H1 (cell line): ENCODE results near the gene SLC12A5. TPM values are rescaled to one million over a fixed set of nuclear protein-coding genes. Genes with fewer than 3 reads are reported as not detected.

Source experiments
- CTCF ChIA-PET: fragments of 300-600 bp; sonication (Branson Sonifier 250); formaldehyde crosslinking; loops from one replicate; lab custom pipeline; 2021; ENCODE audit not compliant: partially characterized antibody; lab: Charles Lee
- POLR2A ChIA-PET: fragments of 300-600 bp; sonication (Branson Sonifier 250); formaldehyde crosslinking; loops from one replicate; lab custom pipeline; 2021; ENCODE audit warnings: inconsistent platforms; ENCODE audit not compliant: partially characterized antibody; lab: Charles Lee
- DNase-seq, 2 experiments: peaks; one replicate each; pipeline versions ENCODE4 v3.0.0 to v3.0.0-alpha.2; 2010 to 2022; ENCODE audit warnings: low spot score in 2 of 2, low read depth in 1 of 2, mixed read lengths in 1 of 2
- FAIRE-seq: peaks from 2 replicates; lab custom pipeline; 2011; peaks lifted over from hg19 to GRCh38; lab: Jason Lieb, UNC
- H2AFZ ChIP-seq: 2 replicates; pipeline ENCODE4 v1.8.1; 2012; ENCODE audit warnings: low read length, inconsistent platforms
- H2AK5ac ChIP-seq: 2 replicates; pipeline ENCODE4 v1.6.1; 2013; ENCODE audit warnings: low read depth, low read length
- H2BK120ac ChIP-seq: replicated peaks from 2 replicates; pipeline ENCODE3; 2013; ENCODE audit warnings: low read depth, low read length, inconsistent platforms
- H2BK12ac ChIP-seq: 2 replicates; pipeline ENCODE4 v1.6.1; 2013; ENCODE audit warnings: low read depth, low read length
- H2BK15ac ChIP-seq: 2 replicates; pipeline ENCODE4 v1.6.1; 2013; ENCODE audit warnings: low read length
- H2BK20ac ChIP-seq: 2 replicates; pipeline ENCODE4 v1.6.1; 2013; ENCODE audit warnings: low read length
- H2BK5ac ChIP-seq: 2 replicates; pipeline ENCODE4 v1.6.1; 2013; ENCODE audit warnings: low read depth, low read length
- H3K14ac ChIP-seq: 2 replicates; pipeline ENCODE4 v1.6.1; 2013; ENCODE audit warnings: inconsistent platforms; ENCODE audit not compliant: insufficient read length
- H3K18ac ChIP-seq: 2 replicates; pipeline ENCODE4 v1.6.1; 2013; ENCODE audit warnings: low read length; ENCODE audit errors: extremely low read depth
- H3K23ac ChIP-seq: 2 replicates; pipeline ENCODE4 v1.6.1; 2013; ENCODE audit warnings: inconsistent platforms; ENCODE audit not compliant: insufficient read length
- H3K23me2 ChIP-seq: 2 replicates; pipeline ENCODE4 v1.6.1; 2013; ENCODE audit warnings: low read depth, low read length
- H3K27ac ChIP-seq: 2 replicates; pipeline ENCODE4 v1.6.1; 2011; ENCODE audit warnings: low read depth, low read length, inconsistent platforms
- H3K27me3 ChIP-seq, 4 experiments: replicated peaks in 1 of 4; 1 replicate in 1 of 4; 2 replicates in 3 of 4; pipeline versions ENCODE4 v1.6.1 to v1.8.1; 2011 to 2013; ENCODE audit warnings: low read length in 3 of 4, mild to moderate bottlenecking in 3 of 4, inconsistent platforms in 2 of 4, mixed read lengths in 2 of 4, moderate library complexity in 1 of 4; ENCODE audit not compliant: control insufficient read depth in 3 of 4, insufficient read depth in 3 of 4; ENCODE audit errors: extremely low read depth in 1 of 4
- H3K36me3 ChIP-seq, 4 experiments: 2 replicates each; pipeline versions ENCODE4 v1.6.1 to v1.8.1; 2011 to 2013; ENCODE audit warnings: mild to moderate bottlenecking in 4 of 4, low read length in 3 of 4, moderate library complexity in 2 of 4, control low read depth in 1 of 4, inconsistent platforms in 1 of 4; ENCODE audit not compliant: insufficient read depth in 4 of 4, control insufficient read depth in 2 of 4
- H3K4ac ChIP-seq: replicated peaks from 2 replicates; pipeline ENCODE3; 2013; ENCODE audit warnings: low read length, low read depth, mixed read lengths, inconsistent platforms; ENCODE audit not compliant: insufficient read length
- H3K4me1 ChIP-seq, 4 experiments: replicated peaks in 1 of 4; 1 replicate in 1 of 4; 2 replicates in 3 of 4; pipeline versions ENCODE4 v1.6.1 to v1.8.1; 2011 to 2013; ENCODE audit warnings: low read length in 3 of 4, inconsistent platforms in 2 of 4, mixed read lengths in 1 of 4; ENCODE audit not compliant: insufficient read depth in 4 of 4, control insufficient read depth in 3 of 4
- H3K4me2 ChIP-seq, 2 experiments: 2 replicates each; pipeline versions ENCODE4 v1.6.1 to v1.8.1; 2011 to 2013; ENCODE audit warnings: low read depth in 2 of 2, low read length in 2 of 2, control low read depth in 1 of 2, inconsistent platforms in 1 of 2, mild to moderate bottlenecking in 1 of 2; ENCODE audit not compliant: insufficient read depth in 1 of 2
- H3K4me3 ChIP-seq, 4 experiments: fragments of 200-600, 300-600 bp in 1 of 4; sonication (generic), shearing (Covaris generic), sonication (Bioruptor Twin) in 1 of 4; 2 replicates each; pipeline versions ENCODE4 v1.5.1 to v1.8.1; 2011 to 2016; ENCODE audit warnings: low read length in 4 of 4, low read depth in 3 of 4, control low read depth in 2 of 4, inconsistent platforms in 2 of 4, mild to moderate bottlenecking in 2 of 4, mixed read lengths in 1 of 4, moderate library complexity in 1 of 4; ENCODE audit not compliant: insufficient read depth in 2 of 4; ENCODE audit errors: extremely low read depth in 1 of 4
- H3K56ac ChIP-seq: replicated peaks from 2 replicates; pipeline ENCODE3; 2013; ENCODE audit warnings: low read depth, mild to moderate bottlenecking, mixed read lengths, low read length, inconsistent platforms; ENCODE audit not compliant: insufficient read length
- H3K79me1 ChIP-seq: 2 replicates; pipeline ENCODE4 v1.6.1; 2013; ENCODE audit warnings: low read depth, low read length, control low read depth
- H3K79me2 ChIP-seq, 2 experiments: 2 replicates each; pipeline versions ENCODE4 v1.6.1 to v1.8.1; 2012 to 2013; ENCODE audit warnings: low read length in 2 of 2, mild to moderate bottlenecking in 2 of 2, inconsistent platforms in 1 of 2; ENCODE audit not compliant: insufficient read depth in 2 of 2, control insufficient read depth in 1 of 2
- H3K9ac ChIP-seq, 4 experiments: replicated peaks in 1 of 4; 1 replicate in 1 of 4; 2 replicates in 3 of 4; pipeline versions ENCODE4 v1.6.1 to v1.8.1; 2011 to 2013; ENCODE audit warnings: low read depth in 3 of 4, low read length in 3 of 4, control low read depth in 2 of 4, mild to moderate bottlenecking in 2 of 4, moderate library complexity in 2 of 4, inconsistent platforms in 1 of 4; ENCODE audit errors: extremely low read depth in 1 of 4
- H3K9me3 ChIP-seq, 2 experiments: 2 replicates each; pipeline versions ENCODE4 v1.6.1 to v1.8.1; 2012 to 2013; ENCODE audit warnings: mild to moderate bottlenecking in 2 of 2, moderate library complexity in 2 of 2, control low read depth in 1 of 2, inconsistent platforms in 1 of 2, low read depth in 1 of 2, low read length in 1 of 2, mixed read lengths in 1 of 2; ENCODE audit not compliant: insufficient read depth in 2 of 2
- H4K20me1 ChIP-seq, 2 experiments: replicated peaks in 1 of 2; 2 replicates each; pipeline versions ENCODE3 to v1.8.1; 2011 to 2013; ENCODE audit warnings: inconsistent platforms in 2 of 2, low read length in 2 of 2, mild to moderate bottlenecking in 1 of 2; ENCODE audit not compliant: insufficient read depth in 2 of 2, control insufficient read depth in 1 of 2
- H4K5ac ChIP-seq: 2 replicates; pipeline ENCODE4 v1.6.1; 2013; ENCODE audit warnings: low read length, low read depth, mixed read lengths, inconsistent platforms; ENCODE audit not compliant: insufficient read length
- H4K8ac ChIP-seq: 2 replicates; pipeline ENCODE4 v1.8.0; 2013; ENCODE audit warnings: mild to moderate bottlenecking, moderate library complexity, low read length, inconsistent platforms; ENCODE audit not compliant: insufficient read depth; ENCODE audit errors: extremely low read depth
- H4K91ac ChIP-seq: replicated peaks from 2 replicates; pipeline ENCODE3; 2013; ENCODE audit warnings: low read length, mixed read lengths, inconsistent platforms; ENCODE audit not compliant: insufficient read length
- CBX5 ChIP-seq: fragments of 300-800, 300-1000 bp; sonication (generic); IDR thresholded peaks from 2 replicates; pipeline ENCODE4 v1.7.1; 2016; ENCODE audit warnings: antibody characterized with exemption, low read length, low read depth
- CTCF ChIP-seq, 3 experiments: IDR thresholded peaks; 1 replicate in 2 of 3; 2 replicates in 1 of 3; pipeline versions ENCODE4 v1.5.1 to v1.6.1; 2011; ENCODE audit warnings: low read length in 3 of 3, mild to moderate bottlenecking in 3 of 3, inconsistent platforms in 2 of 3, low read depth in 1 of 3, moderate library complexity in 1 of 3; ENCODE audit not compliant: insufficient read depth in 1 of 3; ENCODE audit errors: control extremely low read depth in 1 of 3
- EP300 ChIP-seq, 2 experiments: IDR thresholded peaks; 1 replicate in 1 of 2; 2 replicates in 1 of 2; pipeline ENCODE4 v1.6.1; 2011 to 2012; ENCODE audit warnings: low read depth in 2 of 2, low read length in 2 of 2, mild to moderate bottlenecking in 2 of 2, borderline replicate concordance in 1 of 2, inconsistent platforms in 1 of 2, moderate library complexity in 1 of 2
- PHF8 ChIP-seq: fragments of 200-600 bp; sonication (generic); conservative IDR thresholded peaks from 2 replicates; pipeline ENCODE4 v1.7.1; 2012; ENCODE audit warnings: low read depth, mild to moderate bottlenecking, inconsistent platforms, low read length, moderate library complexity
- RXRA ChIP-seq: IDR thresholded peaks from 2 replicates; pipeline ENCODE4 v1.6.1; 2011; ENCODE audit warnings: low read depth, mild to moderate bottlenecking, low read length, moderate library complexity; ENCODE audit not compliant: insufficient read depth
- ZNF274 ChIP-seq: IDR thresholded peaks from 2 replicates; pipeline ENCODE4 v1.7.0; 2012; ENCODE audit warnings: low read length, borderline replicate concordance; ENCODE audit errors: extremely low read depth
- WGBS, 2 experiments: shearing (Covaris generic) in 1 of 2; methylation state at CpG; one replicate each; pipeline versions ENCODE4 v1.1.6 to v1.1.7; 2013 to 2015; ENCODE audit warnings: low lambda C conversion rate in 2 of 2, mixed read lengths in 2 of 2, inconsistent platforms in 1 of 2, low coverage in 1 of 2, missing lambda C conversion rate in 1 of 2; ENCODE audit not compliant: insufficient replicate concordance in 2 of 2, insufficient coverage in 1 of 2, insufficient read length in 1 of 2; ENCODE audit errors: extremely low coverage in 1 of 2, missing lambda C conversion rate in 1 of 2; 5-methylcytosine and 5-hydroxymethylcytosine counted together
- polyA plus RNA-seq, 7 experiments: library from polyadenylated mRNA; depleted of rRNA in 3 of 7; stranded (reverse) in 5 of 7; unstranded in 2 of 7; fragments of >200 nt in 5 of 7; fragments of 200-250 nt in 2 of 7; gene quantifications; 1 replicate in 5 of 7; 2 replicates in 1 of 7; 4 replicates in 1 of 7; pipeline versions ENCODE4 v1.2.1 to v1.2.3, GENCODE V29; 2011 to 2013; ENCODE audit warnings: missing spikeins in 2 of 7, mixed read lengths in 2 of 7
- total RNA-seq: library from RNA; stranded (reverse); fragmentation: NEBNext Ultra II Directional; extraction: Animal tissue kit (Norgen Biotek cat#: 25700); gene quantifications from 2 replicates; pipeline ENCODE4 v1.2.1, GENCODE V29; 2021

Gene SLC12A5
- total and polyA plus RNA-seq, 2 of the 8 experiments (the other 6 are each of a cell fraction or from before 2014, with no cell fraction given) = 1.9 to 7.3 TPM

- Histone ChIP-seq H2AFZ (no peak overlapping the region), H3K27me3 (peaks cover 2 to 36% (median 11%) of the 10 kb centered on the region in 4 experiments; a peak in 6 of 7 replicates), H3K4me2 (peak overlapping the region; percentile 72 to 95), H3K4me1 (no peaks in the 10 kb centered on the region; a peak in 1 of 7 replicates), H3K27ac (no peak overlapping the region), H3K56ac (no peak overlapping the region), H3K23me2 (peaks cover 8% of the 10 kb centered on the region), H3K9ac (peak overlapping the region in 2 of 4 experiments; percentile 54 to 61; a peak in 4 of 7 replicates), H3K79me2 (no peaks in the 10 kb centered on the region), H3K4me3 (peak overlapping the region; percentile 53 to 81 (median 71)), H2BK120ac (no peak overlapping the region), H2BK12ac (no peak overlapping the region), H3K23ac (no peak overlapping the region), H2BK20ac (no peak overlapping the region), H4K91ac (no peak overlapping the region), H4K20me1 (peaks cover 0 to 15% of the 10 kb centered on the region in 2 experiments), H3K18ac (peak overlapping the region; percentile 78; the same call in 1 of the 2 replicates), H4K5ac (peak overlapping the region; percentile 52), H4K8ac (no peak overlapping the region), H3K9me3 (no peaks in the 10 kb centered on the region), H3K79me1 (no peaks in the 10 kb centered on the region), H3K4ac (no peak overlapping the region), H2BK5ac (no peak overlapping the region; the same call in 1 of the 2 replicates), H3K14ac (no peak overlapping the region), H2AK5ac (no peak overlapping the region), H2BK15ac (0 out of 2 replicates have a peak overlapping the region, but pooled peaks have one; percentile 31), H3K36me3 (no peaks in the 10 kb centered on the region)
- no peak for FAIRE-seq
- ChIA-PET POLR2A (interaction anchor here (0.9 to 1.9 kb wide), 7 partner anchors 11 to 87 kb away, joined by 3 to 6 read pairs (median 3); partner anchors contain the start of genes PCIF1 and ZNF335), CTCF (interaction anchor here (0.6 to 4.7 kb wide), 41 partner anchors 8 to 327 kb away, joined by 3 to 50 read pairs (median 4); partner anchors contain the start of gene CD40)
- WGBS, 2 experiments = 26% methylated on average over 18 of the region's 71 CpGs; no CpG with 5 or more reads in 1 of the 2 experiments
- DNase-seq = peak; percentile 94 to 100
- 0 out of 2 replicates have a peak, but pooled peaks have one; percentile 44 for TF ChIP-seq RXRA
- TF ChIP-seq CTCF (IDR thresholded peaks at IDR 0.05; ENCODE audit: control extremely low read depth in 1 of 3, insufficient read depth in 1 of 3, low read depth in 1 of 3, low read length in 3 of 3) = peak; percentile 46 to 57 (median 47)
- no peak for TF ChIP-seq CBX5
- peak; percentile 64 for TF ChIP-seq PHF8
- no peak for TF ChIP-seq ZNF274
- peak in 1 of 2 experiments; percentile 31; a peak in 1 of 3 replicates for TF ChIP-seq EP300 (IDR thresholded peaks at IDR 0.05; ENCODE audit: borderline replicate concordance in 1 of 2, low read depth in 2 of 2, low read length in 2 of 2)
These were observed 7.4 kb upstream of the SLC12A5 start for GRCh38 chr20:46021361-46022359.
